Peyer's patch (tissue), 4 donors: ENCODE measurements around the gene CDH2.

Experiments
- POLR2A ChIP-seq, 2 donors: fragments of 450-650 bp; IDR thresholded peaks; one replicate each; pipeline ENCODE4 v1.5.1; 2017; ENCODE audit warnings: antibody characterized with exemption in 2 of 2, mild to moderate bottlenecking in 2 of 2, moderate library complexity in 2 of 2
- TF ChIP-seq, protein P1 (sequence below), 6 experiments: fragments of 450-650 bp in 4 of 6; fragments of 200-600 bp in 2 of 6; sonication (generic) in 1 of 6; IDR thresholded peaks; one replicate each; pipeline ENCODE4 v1.5.1; 2017 to 2019; ENCODE audit warnings: antibody characterized with exemption in 6 of 6, mild to moderate bottlenecking in 3 of 6, moderate library complexity in 1 of 6

DNA sequence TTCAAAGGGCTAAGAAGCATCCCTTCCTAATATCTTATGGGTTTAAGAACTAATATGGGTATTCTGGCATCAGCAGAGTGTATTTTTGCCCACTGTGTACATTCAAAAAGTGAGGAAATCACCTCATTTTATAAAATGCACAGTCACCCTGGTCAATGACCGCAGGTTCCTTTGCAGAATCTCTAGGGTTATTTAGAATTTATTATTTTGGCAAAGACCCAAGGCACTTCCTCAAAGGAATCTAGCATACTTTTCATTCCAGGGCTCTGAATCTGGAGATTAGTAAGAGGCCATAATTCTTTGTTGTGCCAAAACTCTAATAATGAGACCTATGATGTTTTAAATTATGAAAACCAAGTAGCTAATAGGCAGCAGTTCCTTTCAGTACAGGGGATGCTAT is 27.2 kb upstream of the CDH2 start:
- TF ChIP-seq, protein P1, sequence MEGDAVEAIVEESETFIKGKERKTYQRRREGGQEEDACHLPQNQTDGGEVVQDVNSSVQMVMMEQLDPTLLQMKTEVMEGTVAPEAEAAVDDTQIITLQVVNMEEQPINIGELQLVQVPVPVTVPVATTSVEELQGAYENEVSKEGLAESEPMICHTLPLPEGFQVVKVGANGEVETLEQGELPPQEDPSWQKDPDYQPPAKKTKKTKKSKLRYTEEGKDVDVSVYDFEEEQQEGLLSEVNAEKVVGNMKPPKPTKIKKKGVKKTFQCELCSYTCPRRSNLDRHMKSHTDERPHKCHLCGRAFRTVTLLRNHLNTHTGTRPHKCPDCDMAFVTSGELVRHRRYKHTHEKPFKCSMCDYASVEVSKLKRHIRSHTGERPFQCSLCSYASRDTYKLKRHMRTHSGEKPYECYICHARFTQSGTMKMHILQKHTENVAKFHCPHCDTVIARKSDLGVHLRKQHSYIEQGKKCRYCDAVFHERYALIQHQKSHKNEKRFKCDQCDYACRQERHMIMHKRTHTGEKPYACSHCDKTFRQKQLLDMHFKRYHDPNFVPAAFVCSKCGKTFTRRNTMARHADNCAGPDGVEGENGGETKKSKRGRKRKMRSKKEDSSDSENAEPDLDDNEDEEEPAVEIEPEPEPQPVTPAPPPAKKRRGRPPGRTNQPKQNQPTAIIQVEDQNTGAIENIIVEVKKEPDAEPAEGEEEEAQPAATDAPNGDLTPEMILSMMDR (IDR thresholded peaks at IDR 0.05), result no peak
- no peak for TF ChIP-seq POLR2A (IDR thresholded peaks at IDR 0.05)
